ENCODE results near the gene C22orf31.
"Not testable (repeated sequence)": the region's sequence is repeated elsewhere in the genome, so short reads cannot be mapped to it uniquely, and the experiment has no call there.

The C22orf31 gene

GRCh38 chr22:29061773-29062172, at the start of gene C22orf31:
Gene C22orf31, minus strand, starts transcription at chr22:29061831. Its CDS starts 39 bp downstream, at chr22:29061792.
- DNase-seq (ENCODE audit: low read depth in 2 of 2) = no peak

GRCh38 chr22:29110946-29111345, 49.3 kb upstream of the C22orf31 start:
- DNase-seq (ENCODE audit: low read depth in 2 of 2) = no peak

GRCh38 chr22:29109822-29110221, 48.2 kb upstream of the C22orf31 start:
- no peak for DNase-seq (ENCODE audit: low read depth in 2 of 2)

- no peak for DNase-seq (ENCODE audit: low read depth in 2 of 2)
Observed at GRCh38 chr22:29108137-29108536, 46.5 kb upstream of the C22orf31 start.

- DNase-seq (ENCODE audit: low read depth in 2 of 2) = no peak
Observed at GRCh38 chr22:29106839-29107238, 45.2 kb upstream of the C22orf31 start.

- DNase-seq (ENCODE audit: low read depth in 2 of 2) = no peak
Observed at GRCh38 chr22:29105468-29105867, 43.8 kb upstream of the C22orf31 start.

- no peak for DNase-seq (ENCODE audit: low read depth in 2 of 2)
Observed at GRCh38 chr22:29103121-29103520, 41.5 kb upstream of the C22orf31 start.

- no peak for DNase-seq (ENCODE audit: low read depth in 2 of 2)
Observed at GRCh38 chr22:29102300-29102699, 40.7 kb upstream of the C22orf31 start.

- no peak for DNase-seq (ENCODE audit: low read depth in 2 of 2)
Observed at GRCh38 chr22:29098296-29098695, 36.7 kb upstream of the C22orf31 start.

GRCh38 chr22:29096736-29097669, 35.4 kb upstream of the C22orf31 start:
- no peak for DNase-seq (ENCODE audit: low read depth in 2 of 2)

- DNase-seq (ENCODE audit: low read depth in 2 of 2) = no peak
Observed at GRCh38 chr22:29095459-29095858, 33.8 kb upstream of the C22orf31 start.

- no peak for DNase-seq (ENCODE audit: low read depth in 2 of 2)
Observed at GRCh38 chr22:29093501-29094300, 32.1 kb upstream of the C22orf31 start.

- DNase-seq (ENCODE audit: low read depth in 2 of 2) = no peak
Observed at GRCh38 chr22:29093030-29093429, 31.4 kb upstream of the C22orf31 start.

GRCh38 chr22:29092243-29092642, 30.6 kb upstream of the C22orf31 start:
- no peak for DNase-seq (ENCODE audit: low read depth in 2 of 2)

GRCh38 chr22:29090039-29090438, 28.4 kb upstream of the C22orf31 start:
- no peak for DNase-seq (ENCODE audit: low read depth in 2 of 2)

- DNase-seq (ENCODE audit: low read depth in 2 of 2) = no peak
Observed at GRCh38 chr22:29089507-29089906, 27.9 kb upstream of the C22orf31 start.

GRCh38 chr22:29088809-29089208, 27.2 kb upstream of the C22orf31 start:
- DNase-seq (ENCODE audit: low read depth in 2 of 2) = no peak

- DNase-seq (ENCODE audit: low read depth in 2 of 2) = no peak
Observed at GRCh38 chr22:29087012-29087411, 25.4 kb upstream of the C22orf31 start.

GRCh38 chr22:29083933-29084591, 22.4 kb upstream of the C22orf31 start:
- DNase-seq (ENCODE audit: low read depth in 2 of 2) = no peak

GRCh38 chr22:29083576-29083932, 21.9 kb upstream of the C22orf31 start:
- not testable (repeated sequence) for DNase-seq (ENCODE audit: low read depth in 2 of 2)

GRCh38 chr22:29082826-29083545, 21.4 kb upstream of the C22orf31 start:
- DNase-seq (ENCODE audit: low read depth in 2 of 2) = no peak

Measured in stimulated activated CD4-positive, alpha-beta T cell treated with anti-CD3 and anti-CD28 coated beads, Interleukin-4, amount 100 ng/mL, for 48 hours (primary cell).